Mucosa of stomach (tissue), 1 donor: ENCODE results near the gene ADIPOR2.

Experiments used
- H3K27me3 ChIP-seq: one replicate; pipeline ENCODE4 v1.7.0; 2013; ENCODE audit warnings: mild to moderate bottlenecking, low read length; ENCODE audit not compliant: control insufficient read depth, insufficient read depth
- H3K36me3 ChIP-seq: one replicate; pipeline ENCODE4 v1.7.0; 2013; ENCODE audit warnings: low read length; ENCODE audit not compliant: control insufficient read depth, insufficient read depth
- H3K4me1 ChIP-seq: one replicate; pipeline ENCODE4 v1.7.0; 2013; ENCODE audit warnings: mild to moderate bottlenecking, low read length; ENCODE audit not compliant: control insufficient read depth, insufficient read depth
- H3K4me3 ChIP-seq: one replicate; pipeline ENCODE4 v1.7.0; 2013; ENCODE audit warnings: low read length
- H3K9ac ChIP-seq: one replicate; pipeline ENCODE4 v1.7.0; 2013; ENCODE audit warnings: mild to moderate bottlenecking, low read length, moderate library complexity
- H3K9me3 ChIP-seq: one replicate; pipeline ENCODE4 v1.7.0; 2013; ENCODE audit warnings: mild to moderate bottlenecking, low read length, moderate library complexity; ENCODE audit not compliant: control insufficient read depth
- donor health status: Pancreatic carcinoma.

The ADIPOR2 gene

GRCh38 chr12:1804545-1805332 lies 113.9 kb downstream of the ADIPOR2 start:
- Histone ChIP-seq H3K9ac (no peak overlapping the region), H3K4me3 (no peak overlapping the region), H3K9me3 (no peaks in the 10 kb centered on the region), H3K27me3 (no peaks in the 10 kb centered on the region), H3K36me3 (no peaks in the 10 kb centered on the region), H3K4me1 (peaks cover 12% of the 10 kb centered on the region)

GRCh38 chr12:1805441-1806081 lies 114.7 kb downstream of the ADIPOR2 start:
- Histone ChIP-seq H3K9me3 (no peaks in the 10 kb centered on the region), H3K4me3 (no peak overlapping the region), H3K9ac (no peak overlapping the region), H3K4me1 (peaks cover 12% of the 10 kb centered on the region), H3K27me3 (no peaks in the 10 kb centered on the region), H3K36me3 (no peaks in the 10 kb centered on the region)

GRCh38 chr12:1806301-1807086 lies 115.6 kb downstream of the ADIPOR2 start:
- Histone ChIP-seq H3K4me3 (no peak overlapping the region), H3K36me3 (no peaks in the 10 kb centered on the region), H3K9me3 (no peaks in the 10 kb centered on the region), H3K9ac (no peak overlapping the region), H3K27me3 (no peaks in the 10 kb centered on the region), H3K4me1 (peaks cover 12% of the 10 kb centered on the region)

GRCh38 chr12:1807087-1807860 lies 116.4 kb downstream of the ADIPOR2 start:
- H3K9ac ChIP-seq, result no peak overlapping the region

GRCh38 chr12:1808036-1808797 lies 117.3 kb downstream of the ADIPOR2 start:
- peaks cover 12% of the 10 kb centered on the region for H3K4me1 ChIP-seq
- H3K36me3 ChIP-seq, result no peaks in the 10 kb centered on the region
- H3K9ac ChIP-seq, result no peak overlapping the region
- no peak overlapping the region for H3K4me3 ChIP-seq
- H3K27me3 ChIP-seq, result no peaks in the 10 kb centered on the region
- no peaks in the 10 kb centered on the region for H3K9me3 ChIP-seq

More at GRCh38 chr12:1807087-1807860, 116.4 kb downstream of the ADIPOR2 start:
- Histone ChIP-seq H3K4me3 (no peak overlapping the region), H3K4me1 (peaks cover 12% of the 10 kb centered on the region), H3K9me3 (no peaks in the 10 kb centered on the region), H3K36me3 (no peaks in the 10 kb centered on the region), H3K27me3 (no peaks in the 10 kb centered on the region)

GRCh38 chr12:1808798-1809480 lies 118.1 kb downstream of the ADIPOR2 start:
- H3K36me3 ChIP-seq, result no peaks in the 10 kb centered on the region
- peaks cover 12% of the 10 kb centered on the region for H3K4me1 ChIP-seq
- no peaks in the 10 kb centered on the region for H3K9me3 ChIP-seq
- H3K9ac ChIP-seq, result no peak overlapping the region
- H3K4me3 ChIP-seq, result no peak overlapping the region
- peaks cover 4% of the 10 kb centered on the region for H3K27me3 ChIP-seq

GRCh38 chr12:1809591-1810190 lies 118.8 kb downstream of the ADIPOR2 start:
- peaks cover 12% of the 10 kb centered on the region for H3K4me1 ChIP-seq
- no peaks in the 10 kb centered on the region for H3K9me3 ChIP-seq
- no peak overlapping the region for H3K9ac ChIP-seq
- H3K27me3 ChIP-seq, result peaks cover 9% of the 10 kb centered on the region
- H3K4me3 ChIP-seq, result no peak overlapping the region
- no peaks in the 10 kb centered on the region for H3K36me3 ChIP-seq

- Histone ChIP-seq H3K36me3 (no peaks in the 10 kb centered on the region), H3K4me1 (peaks cover 12% of the 10 kb centered on the region), H3K27me3 (peaks cover 9% of the 10 kb centered on the region), H3K9ac (no peak overlapping the region), H3K4me3 (no peak overlapping the region), H3K9me3 (no peaks in the 10 kb centered on the region)
Observed at GRCh38 chr12:1810201-1810930, 119.5 kb downstream of the ADIPOR2 start.

GRCh38 chr12:1810931-1811280 lies 120.0 kb downstream of the ADIPOR2 start:
- Histone ChIP-seq H3K4me1 (peaks cover 9% of the 10 kb centered on the region), H3K36me3 (no peaks in the 10 kb centered on the region), H3K9ac (no peak overlapping the region), H3K27me3 (peaks cover 9% of the 10 kb centered on the region), H3K9me3 (no peaks in the 10 kb centered on the region), H3K4me3 (no peak overlapping the region)

- Histone ChIP-seq H3K4me3 (no peak overlapping the region), H3K9me3 (no peaks in the 10 kb centered on the region), H3K27me3 (peaks cover 9% of the 10 kb centered on the region), H3K36me3 (no peaks in the 10 kb centered on the region), H3K4me1 (peaks cover 4% of the 10 kb centered on the region), H3K9ac (no peak overlapping the region)
Observed at GRCh38 chr12:1811281-1811947, 120.5 kb downstream of the ADIPOR2 start.
